IPS-15b (cell line): ENCODE measurements around the gene TBC1D17.
A peak's percentile ranks its signal among the peaks of the same experiment; 100 is the strongest.
"Not testable (repeated sequence)": the region's sequence is repeated elsewhere in the genome, so short reads cannot be mapped to it uniquely, and the experiment has no call there.

Source experiments
- H3K27me3 ChIP-seq: one replicate; pipeline ENCODE4 v1.6.1; 2013; ENCODE audit warnings: low read length; ENCODE audit not compliant: control insufficient read depth, insufficient read depth
- H3K36me3 ChIP-seq: one replicate; pipeline ENCODE4 v1.6.1; 2013; ENCODE audit warnings: low read length; ENCODE audit not compliant: control insufficient read depth, insufficient read depth
- H3K4me1 ChIP-seq: one replicate; pipeline ENCODE4 v1.6.1; 2013; ENCODE audit warnings: mild to moderate bottlenecking, low read length; ENCODE audit not compliant: control insufficient read depth, insufficient read depth
- H3K4me3 ChIP-seq: one replicate; pipeline ENCODE4 v1.5.1; 2013; ENCODE audit warnings: low read depth, low read length
- H3K9ac ChIP-seq: one replicate; pipeline ENCODE4 v1.6.1; 2013; ENCODE audit warnings: low read depth, mild to moderate bottlenecking, low read length
- H3K9me3 ChIP-seq: one replicate; pipeline ENCODE4 v1.6.1; 2013; ENCODE audit warnings: mild to moderate bottlenecking, low read length; ENCODE audit not compliant: control insufficient read depth, insufficient read depth

TBC1D17 gene

GRCh38 chr19:49924004-49924880 lies 46.7 kb downstream of the TBC1D17 start:
- Histone ChIP-seq H3K9ac (no peak overlapping the region), H3K36me3 (peaks cover 50% of the 10 kb centered on the region), H3K4me3 (no peak overlapping the region), H3K4me1 (peaks cover 6% of the 10 kb centered on the region), H3K9me3 (no peaks in the 10 kb centered on the region), H3K27me3 (no peaks in the 10 kb centered on the region)

- H3K27me3 ChIP-seq, H3K4me3 ChIP-seq, H3K9ac ChIP-seq, H3K4me1 ChIP-seq, H3K9me3 ChIP-seq: not testable (repeated sequence)
- H3K36me3 ChIP-seq: peaks cover 50% of the 10 kb centered on the region
Observed at GRCh38 chr19:49924881-49925210, 47.3 kb downstream of the TBC1D17 start.

GRCh38 chr19:49925486-49925885 lies 48.0 kb downstream of the TBC1D17 start:
- H3K36me3 ChIP-seq: peaks cover 48% of the 10 kb centered on the region

GRCh38 chr19:49926515-49926914 lies 49.0 kb downstream of the TBC1D17 start:
- H3K27me3 ChIP-seq: no peaks in the 10 kb centered on the region
- no peak overlapping the region for H3K4me3 ChIP-seq
- H3K9me3 ChIP-seq: no peaks in the 10 kb centered on the region
- no peak overlapping the region for H3K9ac ChIP-seq
- peaks cover 6% of the 10 kb centered on the region for H3K4me1 ChIP-seq
- peaks cover 44% of the 10 kb centered on the region for H3K36me3 ChIP-seq

More at GRCh38 chr19:49925486-49925885, 48.0 kb downstream of the TBC1D17 start:
- Histone ChIP-seq H3K4me1 (peaks cover 6% of the 10 kb centered on the region), H3K9ac (no peak overlapping the region), H3K4me3 (no peak overlapping the region), H3K27me3 (no peaks in the 10 kb centered on the region), H3K9me3 (no peaks in the 10 kb centered on the region)

GRCh38 chr19:49927526-49928264 lies 50.2 kb downstream of the TBC1D17 start:
- Histone ChIP-seq H3K36me3 (peaks cover 37% of the 10 kb centered on the region), H3K4me1 (peaks cover 4% of the 10 kb centered on the region), H3K4me3 (peak overlapping the region; percentile 32), H3K9ac (no peak overlapping the region), H3K9me3 (no peaks in the 10 kb centered on the region), H3K27me3 (no peaks in the 10 kb centered on the region)

GRCh38 chr19:49929121-49929610 lies 51.7 kb downstream of the TBC1D17 start, which contains the start of the genes ATF5 and NUP62:
Gene ATF5 (plus strand): TSS chr19:49929205. CDS start chr19:49930851, 1,646 bp downstream.
Gene NUP62 (minus strand): TSS chr19:49929504. CDS start chr19:49909807, 19,697 bp downstream.
- H3K27me3 ChIP-seq: no peaks in the 10 kb centered on the region
- peaks cover 23% of the 10 kb centered on the region for H3K36me3 ChIP-seq

GRCh38 chr19:49929611-49930482 lies 52.3 kb downstream of the TBC1D17 start:
- Histone ChIP-seq H3K9ac (peak overlapping the region; percentile 97), H3K9me3 (no peaks in the 10 kb centered on the region), H3K4me1 (peaks cover 4% of the 10 kb centered on the region), H3K36me3 (peaks cover 17% of the 10 kb centered on the region), H3K27me3 (no peaks in the 10 kb centered on the region), H3K4me3 (peak overlapping the region; percentile 90)

More at GRCh38 chr19:49929121-49929610, 51.7 kb downstream of the TBC1D17 start, which contains the start of the genes ATF5 and NUP62:
- peaks cover 4% of the 10 kb centered on the region for H3K4me1 ChIP-seq
- peak within 1 kb of the TSS; percentile 97 for H3K9ac ChIP-seq
- H3K9me3 ChIP-seq: no peaks in the 10 kb centered on the region
- peak within 1 kb of the TSS; percentile 90 for H3K4me3 ChIP-seq

- Histone ChIP-seq H3K4me3 (peak overlapping the region; percentile 80), H3K36me3 (peaks cover 14% of the 10 kb centered on the region)
Observed at GRCh38 chr19:49930483-49931011, 53.0 kb downstream of the TBC1D17 start.

GRCh38 chr19:49931293-49932040 lies 54.0 kb downstream of the TBC1D17 start:
- H3K27me3 ChIP-seq: no peaks in the 10 kb centered on the region
- H3K4me1 ChIP-seq: peaks cover 4% of the 10 kb centered on the region
- peaks cover 13% of the 10 kb centered on the region for H3K36me3 ChIP-seq
- H3K9me3 ChIP-seq: no peaks in the 10 kb centered on the region
- no peak overlapping the region for H3K9ac ChIP-seq
- H3K4me3 ChIP-seq: no peak overlapping the region

More at GRCh38 chr19:49930483-49931011, 53.0 kb downstream of the TBC1D17 start:
- peak overlapping the region; percentile 37 for H3K9ac ChIP-seq
- H3K27me3 ChIP-seq: no peaks in the 10 kb centered on the region
- H3K4me1 ChIP-seq: peaks cover 4% of the 10 kb centered on the region
- no peaks in the 10 kb centered on the region for H3K9me3 ChIP-seq

GRCh38 chr19:49932041-49932451 lies 54.5 kb downstream of the TBC1D17 start:
- H3K4me1 ChIP-seq: peaks cover 4% of the 10 kb centered on the region
- H3K36me3 ChIP-seq: peaks cover 9% of the 10 kb centered on the region
- no peak overlapping the region for H3K9ac ChIP-seq

More at GRCh38 chr19:49932041-49932451, 54.5 kb downstream of the TBC1D17 start:
- Histone ChIP-seq H3K4me3 (no peak overlapping the region), H3K9me3 (no peaks in the 10 kb centered on the region), H3K27me3 (no peaks in the 10 kb centered on the region)
